Fibroblast of the conjunctiva (primary cell): ENCODE data around the gene SLC16A6.
A peak's percentile ranks its signal among the peaks of the same experiment; 100 is the strongest.
"Not testable (repeated sequence)": the region's sequence is repeated elsewhere in the genome, so short reads cannot be mapped to it uniquely, and the experiment has no call there.

Source experiments
- DNase-seq: peaks from one replicate; pipeline ENCODE4 v3.0.0-alpha.2; 2010; ENCODE audit warnings: low read depth

SLC16A6 gene

GRCh38 chr17:68289936-68290267, 1.0 kb downstream of the SLC16A6 start:
- no peak for DNase-seq

GRCh38 chr17:68289473-68289872, 1.5 kb downstream of the SLC16A6 start:
- no peak for DNase-seq

GRCh38 chr17:68288804-68289203, 2.1 kb downstream of the SLC16A6 start:
- DNase-seq = no peak

GRCh38 chr17:68288375-68288774, 2.6 kb downstream of the SLC16A6 start:
- no peak for DNase-seq

GRCh38 chr17:68281965-68282364, 9.0 kb downstream of the SLC16A6 start:
- DNase-seq = not testable (repeated sequence)

- DNase-seq = no peak
Measured at GRCh38 chr17:68277807-68278206, 13.1 kb downstream of the SLC16A6 start.

GRCh38 chr17:68276339-68276738, 14.6 kb downstream of the SLC16A6 start:
- DNase-seq = not testable (repeated sequence)

- DNase-seq = no peak
Measured at GRCh38 chr17:68273722-68274121, 17.2 kb downstream of the SLC16A6 start.

- not testable (repeated sequence) for DNase-seq
Measured at GRCh38 chr17:68265833-68266232, 25.1 kb downstream of the SLC16A6 start.

GRCh38 chr17:68263101-68263681, 27.7 kb downstream of the SLC16A6 start:
- peak; percentile 27 for DNase-seq

- not testable (repeated sequence) for DNase-seq
Measured at GRCh38 chr17:68262467-68262866, 28.5 kb downstream of the SLC16A6 start.

GRCh38 chr17:68260051-68260762, 30.7 kb downstream of the SLC16A6 start:
- no peak for DNase-seq

GRCh38 chr17:68259648-68259951, 31.3 kb downstream of the SLC16A6 start:
- not testable (repeated sequence) for DNase-seq

- not testable (repeated sequence) for DNase-seq
Measured at GRCh38 chr17:68258890-68259647, 31.9 kb downstream of the SLC16A6 start.

- DNase-seq = no peak
Measured at GRCh38 chr17:68257934-68258333, 33.0 kb downstream of the SLC16A6 start.

- not testable (repeated sequence) for DNase-seq
Measured at GRCh38 chr17:68256701-68257100, 34.2 kb downstream of the SLC16A6 start.

- no peak for DNase-seq
Measured at GRCh38 chr17:68255731-68256538, 35.0 kb downstream of the SLC16A6 start.

GRCh38 chr17:68255151-68255550, 35.8 kb downstream of the SLC16A6 start:
- no peak for DNase-seq

- DNase-seq = not testable (repeated sequence)
Measured at GRCh38 chr17:68253426-68253825, 37.5 kb downstream of the SLC16A6 start.

GRCh38 chr17:68249354-68249765, 41.6 kb downstream of the SLC16A6 start:
- DNase-seq = no peak

GRCh38 chr17:68248891-68249290, 42.0 kb downstream of the SLC16A6 start:
- no peak for DNase-seq

GRCh38 chr17:68248199-68248825, 42.6 kb downstream of the SLC16A6 start:
- DNase-seq = peak; percentile 64
